ENCODE measurements around the gene PMFBP1. TPM values are rescaled to one million over a fixed set of nuclear protein-coding genes. Genes with fewer than 3 reads are reported as not detected.

PMFBP1 gene
- total and polyA plus RNA-seq, 2 of the 4 experiments (the other 2 are of a cell fraction): under 0.01 TPM; not detected in 1

GRCh38 chr16:72111657-72112451, 60.1 kb downstream of the PMFBP1 start (continued):
- no peak for TF ChIP-seq SMC3 (IDR thresholded peaks at IDR 0.05; ENCODE audit: low read depth, low read length)

DNA sequence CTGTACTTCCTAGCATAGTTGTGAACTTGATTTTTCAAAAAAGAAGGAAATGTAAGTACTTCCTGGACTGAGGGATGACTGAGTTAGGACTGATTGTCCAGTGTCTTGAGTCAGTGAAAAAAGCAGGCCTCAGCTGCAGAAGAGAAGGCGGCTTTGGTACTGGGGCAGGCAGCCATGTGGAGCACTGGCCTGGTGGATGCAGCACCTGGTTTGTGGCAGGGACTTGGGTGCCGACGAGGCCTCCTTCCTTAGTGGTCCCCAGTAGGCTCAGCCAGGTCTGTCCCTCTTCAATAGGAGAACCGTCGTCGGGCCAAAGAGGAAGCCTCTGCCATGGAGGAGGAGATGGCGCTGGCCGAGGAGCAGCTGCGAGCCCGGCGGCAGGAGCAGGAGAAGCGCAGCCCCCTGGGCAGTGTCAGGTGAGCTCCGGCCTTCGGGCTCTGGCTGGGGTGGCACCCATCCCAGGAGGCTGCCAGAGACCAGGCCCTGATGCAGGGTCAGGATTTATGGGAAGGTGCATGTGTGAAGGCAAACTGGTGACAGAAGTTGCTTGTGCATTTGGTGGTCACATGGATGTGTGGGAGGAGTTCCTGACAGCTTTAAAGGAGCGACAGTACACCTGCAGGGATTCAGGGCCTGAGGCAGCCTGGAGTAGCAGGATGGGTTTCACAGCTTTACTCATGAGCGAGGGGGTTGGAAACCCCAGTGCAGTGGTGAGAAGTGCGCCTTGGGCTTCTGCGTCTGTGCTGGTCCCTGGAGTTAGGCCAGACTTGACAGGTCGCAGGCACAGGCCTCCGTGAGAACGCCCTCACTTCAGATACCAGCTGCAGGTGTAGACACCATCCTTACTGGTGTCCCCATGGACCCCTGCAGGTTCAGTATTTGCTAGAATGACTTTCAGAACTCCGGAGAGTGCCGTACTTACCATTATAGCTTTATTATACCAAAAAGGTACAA, 61.0 kb downstream of the PMFBP1 start:
- Histone ChIP-seq H2BK15ac (ENCODE audit: low read depth, low read length) (no peak overlapping the region), H2BK20ac (ENCODE audit: low read depth, low read length) (no peak overlapping the region), H3K4me2 (ENCODE audit: low read depth, low read length) (no peak overlapping the region), H3K4me3 (ENCODE audit: insufficient read depth, low read depth, low read length) (no peak overlapping the region), H3K79me1 (ENCODE audit: low read depth in 1 of 2, low read length in 2 of 2) (no peaks in the 10 kb centered on the region), H3K9me3 (ENCODE audit: control insufficient read depth, insufficient read depth, low read length) (no peaks in the 10 kb centered on the region), H4K8ac (ENCODE audit: low read depth in 2 of 2, low read length in 2 of 2) (no peak overlapping the region), H3K9ac (ENCODE audit: low read depth, low read length) (no peak overlapping the region), H3K56ac (ENCODE audit: extremely low read depth, insufficient read depth, low read length) (no peak overlapping the region), H3K36me3 (ENCODE audit: control insufficient read depth, insufficient read depth, low read length) (peaks cover 61% of the 10 kb centered on the region), H3K4ac (ENCODE audit: low read depth, low read length) (no peak overlapping the region), H2BK5ac (ENCODE audit: low read depth, low read length, poor library complexity, severe bottlenecking) (no peak overlapping the region), H4K20me1 (ENCODE audit: insufficient read depth, low read length) (no peaks in the 10 kb centered on the region), H3K18ac (ENCODE audit: low read depth, low read length) (no peak overlapping the region), H2BK120ac (ENCODE audit: low read depth, low read length) (no peak overlapping the region), H3K4me1 (ENCODE audit: control insufficient read depth, insufficient read depth, low read length) (no peaks in the 10 kb centered on the region), H2AK5ac (ENCODE audit: low read depth, low read length) (no peak overlapping the region), H4K5ac (ENCODE audit: low read depth, low read length) (no peak overlapping the region), H3K27ac (ENCODE audit: insufficient read depth, low read length) (no peak overlapping the region), H4K91ac (ENCODE audit: insufficient read depth, low read depth, low read length) (no peak overlapping the region), H2AFZ (replicated peaks; ENCODE audit: low read length, poor library complexity) (no peak overlapping the region), H3K14ac (replicated peaks; ENCODE audit: low read depth, low read length) (no peak overlapping the region), H2AK9ac (replicated peaks; ENCODE audit: low read depth, low read length, poor library complexity) (no peak overlapping the region), H3K27me3 (ENCODE audit: control insufficient read depth, insufficient read depth, low read length) (no peaks in the 10 kb centered on the region), H3K9me1 (ENCODE audit: insufficient read depth, low read length) (no peaks in the 10 kb centered on the region; the same call in 1 of the 2 replicates), H3K23ac (ENCODE audit: low read depth, low read length) (no peak overlapping the region)
- ChIA-PET CTCF (interaction anchor here (1.0 kb wide), 1 partner anchor 13 kb away, joined by 3 read pairs; no protein-coding TSS in a partner anchor), POLR2A (ENCODE audit: unreplicated experiment) (no interaction called here)
- ATAC-seq (ENCODE audit: low read depth) (no peak), DNase-seq (no peak)
- WGBS, 2 experiments (ENCODE audit: extremely low coverage in 2 of 2, insufficient read length in 1 of 2): 99% methylated on average over 10 of the region's 23 CpGs; no CpG with 5 or more reads in 1 of the 2 experiments
- in situ Hi-C loops (cut with MboI; ENCODE audit: low sequenced_read_pairs): no loop called here
- intact Hi-C loops (cut with micrococcal nuclease): no loop called here
- dilution Hi-C loops (cut with HindIII; ENCODE audit: low sequenced_read_pairs, unreplicated experiment): no loop called here
- no TSS peak for BruUV-seq (replicated peaks)
- TF ChIP-seq CEBPB (IDR thresholded peaks at IDR 0.05; ENCODE audit: low read depth, low read length) (no peak), CTCF (conservative IDR thresholded peaks at IDR 0.05; ENCODE audit: low read depth, low read length) (no peak), MXI1 (IDR thresholded peaks at IDR 0.05; ENCODE audit: borderline replicate concordance, low read depth, low read length) (no peak), USF2 (IDR thresholded peaks at IDR 0.05; ENCODE audit: low read depth, low read length) (no peak), RFX5 (IDR thresholded peaks at IDR 0.05; ENCODE audit: low read depth, low read length) (no peak), RAD21 (IDR thresholded peaks at IDR 0.05; ENCODE audit: low read length) (no peak), FOS (IDR thresholded peaks at IDR 0.05; ENCODE audit: low read depth, low read length) (no peak), MAZ (IDR thresholded peaks at IDR 0.05; ENCODE audit: borderline replicate concordance, low read depth, low read length) (no peak), CHD1 (IDR thresholded peaks at IDR 0.05; ENCODE audit: low read depth, low read length) (no peak), BHLHE40 (IDR thresholded peaks at IDR 0.05; ENCODE audit: low read depth, low read length) (no peak), MAFK (IDR thresholded peaks at IDR 0.05; ENCODE audit: low read depth, low read length) (no peak), SMC3 (IDR thresholded peaks at IDR 0.05; ENCODE audit: low read depth, low read length) (no peak)

Data from IMR-90 (cell line).